Hepatocyte (in vitro differentiated cells): ENCODE results near the gene KCNA4.
"Not testable (repeated sequence)": the region's sequence is repeated elsewhere in the genome, so short reads cannot be mapped to it uniquely, and the experiment has no call there.

ENCODE experiments used
- CTCF ChIP-seq: fragments of 200-600 bp; sonication (generic); IDR thresholded peaks from 2 replicates; pipeline ENCODE4 v1.5.1; 2016; ENCODE audit warnings: antibody characterized with exemption, mild to moderate bottlenecking; ENCODE audit not compliant: poor library complexity
- EZH2phosphoT487 ChIP-seq: fragments of 200-600 bp; sonication (generic); IDR thresholded peaks from one replicate; pipeline ENCODE4 v1.6.1; 2018; ENCODE audit warnings: antibody characterized with exemption, mild to moderate bottlenecking, low read depth, moderate library complexity; ENCODE audit not compliant: unreplicated experiment, severe bottlenecking

- not testable (repeated sequence) for TF ChIP-seq CTCF, EZH2phosphoT487
Observed at GRCh38 chr11:29975580-29975979, 41.2 kb downstream of the KCNA4 start.
